Body of pancreas (tissue), 4 donors: ENCODE data around the gene GALNT17.

Experiments used
- CTCF ChIP-seq, 7 experiments: fragments of 450-650 bp in 4 of 7; fragments of 200-600 bp in 3 of 7; sonication (generic) in 3 of 7; IDR thresholded peaks; one replicate each; pipeline ENCODE4 v1.5.1; 2016 to 2019; ENCODE audit warnings: antibody characterized with exemption in 7 of 7
- POLR2A ChIP-seq, 3 donors: fragments of 450-650 bp; IDR thresholded peaks; one replicate each; pipeline ENCODE4 v1.6.1; 2016; ENCODE audit warnings: antibody characterized with exemption in 3 of 3, mild to moderate bottlenecking in 2 of 3

- no peak for TF ChIP-seq POLR2A (IDR thresholded peaks at IDR 0.05)
- TF ChIP-seq CTCF (IDR thresholded peaks at IDR 0.05) = no peak
These were observed 35.6 kb upstream of the GALNT17 start for GRCh38 chr7:71096351-71096750.
